Lower leg skin (tissue), 3 donors: Measurements from ENCODE around the gene PLCB1.

ENCODE experiments used
- POLR2A ChIP-seq, 2 donors: fragments of 450-650 bp; IDR thresholded peaks; one replicate each; pipeline ENCODE4 v1.6.1; 2016 to 2017; ENCODE audit warnings: antibody characterized with exemption in 2 of 2, mild to moderate bottlenecking in 1 of 2, moderate library complexity in 1 of 2
- TF ChIP-seq, protein P1 (sequence below), 3 donors: fragments of 450-650 bp; IDR thresholded peaks; one replicate each; pipeline ENCODE4 v1.5.1; 2016; ENCODE audit warnings: antibody characterized with exemption in 3 of 3, mild to moderate bottlenecking in 3 of 3, moderate library complexity in 2 of 3

- TF ChIP-seq, protein P1, sequence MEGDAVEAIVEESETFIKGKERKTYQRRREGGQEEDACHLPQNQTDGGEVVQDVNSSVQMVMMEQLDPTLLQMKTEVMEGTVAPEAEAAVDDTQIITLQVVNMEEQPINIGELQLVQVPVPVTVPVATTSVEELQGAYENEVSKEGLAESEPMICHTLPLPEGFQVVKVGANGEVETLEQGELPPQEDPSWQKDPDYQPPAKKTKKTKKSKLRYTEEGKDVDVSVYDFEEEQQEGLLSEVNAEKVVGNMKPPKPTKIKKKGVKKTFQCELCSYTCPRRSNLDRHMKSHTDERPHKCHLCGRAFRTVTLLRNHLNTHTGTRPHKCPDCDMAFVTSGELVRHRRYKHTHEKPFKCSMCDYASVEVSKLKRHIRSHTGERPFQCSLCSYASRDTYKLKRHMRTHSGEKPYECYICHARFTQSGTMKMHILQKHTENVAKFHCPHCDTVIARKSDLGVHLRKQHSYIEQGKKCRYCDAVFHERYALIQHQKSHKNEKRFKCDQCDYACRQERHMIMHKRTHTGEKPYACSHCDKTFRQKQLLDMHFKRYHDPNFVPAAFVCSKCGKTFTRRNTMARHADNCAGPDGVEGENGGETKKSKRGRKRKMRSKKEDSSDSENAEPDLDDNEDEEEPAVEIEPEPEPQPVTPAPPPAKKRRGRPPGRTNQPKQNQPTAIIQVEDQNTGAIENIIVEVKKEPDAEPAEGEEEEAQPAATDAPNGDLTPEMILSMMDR (IDR thresholded peaks at IDR 0.05), result no peak
- TF ChIP-seq POLR2A (IDR thresholded peaks at IDR 0.05), result no peak
These were observed 263.9 kb downstream of the PLCB1 start for GRCh38 chr20:8395956-8396355.
